Panc1 (cell line): ENCODE results near the gene DRD2. TPM values are rescaled to one million over a fixed set of nuclear protein-coding genes. Genes with fewer than 3 reads are reported as not detected.

Source experiments
- ATAC-seq: fragments of 200-7000 bp; cut with Tn5 transposase; 2 replicates; pipeline ENCODE4 v1.9.1; 2020; ENCODE audit warnings: mild to moderate bottlenecking, moderate library complexity
- BruUV-seq: library from RNA; stranded (reverse); fragments of 400-500 nt; replicated peaks from 2 replicates; lab custom pipeline; 2021; lab: Mats Ljungman, UMichigan
- CTCF ChIA-PET: fragments of 300-600 bp; sonication (Branson Sonifier 250); formaldehyde crosslinking; loops from one replicate; lab custom pipeline; 2022; ENCODE audit warnings: antibody characterized with exemption; lab: Charles Lee
- POLR2A ChIA-PET: fragments of 300-600 bp; sonication (Branson Sonifier 250); formaldehyde crosslinking; loops from one replicate; lab custom pipeline; 2022; ENCODE audit warnings: antibody characterized with exemption; lab: Charles Lee
- DNase-seq: peaks from one replicate; pipeline ENCODE4 v3.0.0-alpha.2; 2010; ENCODE audit warnings: low read depth, low spot score
- H3K27ac ChIP-seq: 2 replicates; pipeline ENCODE4 v1.5.1; 2011; ENCODE audit warnings: mild to moderate bottlenecking, low read length, inconsistent platforms
- H3K27me3 ChIP-seq: fragments of 200-500 bp; sonication (Bioruptor generic); 2 replicates; pipeline ENCODE4 v1.6.0; 2014; ENCODE audit warnings: low read length, inconsistent platforms; ENCODE audit not compliant: control insufficient read depth, insufficient read depth
- H3K36me3 ChIP-seq: fragments of 200-500 bp; sonication (Bioruptor generic); 2 replicates; pipeline ENCODE4 v1.5.1; 2014; ENCODE audit warnings: inconsistent platforms, mild to moderate bottlenecking, low read length, moderate library complexity; ENCODE audit not compliant: control insufficient read depth, insufficient read depth
- H3K4me1 ChIP-seq: 2 replicates; pipeline ENCODE4 v1.5.1; 2011; ENCODE audit warnings: inconsistent platforms, mild to moderate bottlenecking, low read length, moderate library complexity; ENCODE audit not compliant: control insufficient read depth, insufficient read depth
- H3K4me3 ChIP-seq, 2 experiments: 2 replicates each; pipeline ENCODE4 v1.5.1; 2011 to 2012; ENCODE audit warnings: low read depth in 2 of 2, low read length in 2 of 2, mild to moderate bottlenecking in 2 of 2, inconsistent platforms in 1 of 2, moderate library complexity in 1 of 2
- H3K9me3 ChIP-seq: fragments of 200-500 bp; sonication (Bioruptor generic); 2 replicates; pipeline ENCODE4 v1.5.1; 2014; ENCODE audit warnings: low read depth, mild to moderate bottlenecking, inconsistent platforms, low read length, moderate library complexity; ENCODE audit not compliant: control insufficient read depth, insufficient read depth
- CTCF ChIP-seq: fragments of 450-650 bp; IDR thresholded peaks from 2 replicates; pipeline ENCODE4 v1.5.1; 2017; ENCODE audit warnings: mild to moderate bottlenecking
- POLR2AphosphoS5 ChIP-seq: IDR thresholded peaks from 2 replicates; pipeline ENCODE4 v1.6.1; 2012; ENCODE audit warnings: mild to moderate bottlenecking, low read depth, low read length, moderate library complexity
- REST ChIP-seq, 2 experiments: IDR thresholded peaks; 2 replicates each; pipeline ENCODE4 v1.6.1; 2011 to 2012; ENCODE audit warnings: low read depth in 2 of 2, control low read depth in 1 of 2, low read length in 1 of 2, mild to moderate bottlenecking in 1 of 2, moderate library complexity in 1 of 2; ENCODE audit not compliant: insufficient read depth in 1 of 2
- SIN3A ChIP-seq: IDR thresholded peaks from 2 replicates; pipeline ENCODE4 v1.6.1; 2012; ENCODE audit warnings: low read depth, mild to moderate bottlenecking, low read length, moderate library complexity, borderline replicate concordance; ENCODE audit not compliant: insufficient read depth
- TCF7L2 ChIP-seq: IDR thresholded peaks from 2 replicates; pipeline ENCODE4 v1.6.1; 2011; ENCODE audit warnings: mild to moderate bottlenecking, low read depth, low read length, inconsistent platforms
- in situ Hi-C: cut with HindIII; loops from 2 replicates; pipeline ENCODE4 v1.10.0; 2016; ENCODE audit warnings: low sequenced_read_pairs, low pct_unique_long_range_greater_than_20kb
- intact Hi-C: fragments of 100-400 bp; cut with micrococcal nuclease; formaldehyde crosslinking; loops from one replicate; pipeline ENCODE4 v1.10.0; 2022; ENCODE audit not compliant: unreplicated experiment
- total RNA-seq: library from RNA; stranded (reverse); gene quantifications from one replicate; pipeline ENCODE4 v1.2.1, GENCODE V29; 2021; ENCODE audit not compliant: unreplicated experiment

DRD2 gene
- total RNA-seq, 1 experiment from 2014 or later, result 5.3 TPM

- ATAC-seq (no peak), DNase-seq (no peak)
- no TSS peak for BruUV-seq
- Histone ChIP-seq H3K27me3 (no peaks in the 10 kb centered on the region), H3K4me1 (no peaks in the 10 kb centered on the region), H3K27ac (no peak overlapping the region), H3K36me3 (no peaks in the 10 kb centered on the region), H3K4me3 (no peak overlapping the region), H3K9me3 (no peaks in the 10 kb centered on the region)
- ChIA-PET CTCF (no interaction called here), POLR2A (no interaction called here)
- no peak for TF ChIP-seq CTCF
- TF ChIP-seq POLR2AphosphoS5, result no peak
- TF ChIP-seq REST (IDR thresholded peaks at IDR 0.05; ENCODE audit: insufficient read depth in 1 of 2, low read depth in 2 of 2, low read length in 1 of 2), result no peak
- no peak for TF ChIP-seq SIN3A
- TF ChIP-seq TCF7L2, result no peak
- in situ Hi-C loops (no loop called here), intact Hi-C loops (no loop called here)
Measured at GRCh38 chr11:113415343-113415742, 59.9 kb downstream of the DRD2 start.

DNA sequence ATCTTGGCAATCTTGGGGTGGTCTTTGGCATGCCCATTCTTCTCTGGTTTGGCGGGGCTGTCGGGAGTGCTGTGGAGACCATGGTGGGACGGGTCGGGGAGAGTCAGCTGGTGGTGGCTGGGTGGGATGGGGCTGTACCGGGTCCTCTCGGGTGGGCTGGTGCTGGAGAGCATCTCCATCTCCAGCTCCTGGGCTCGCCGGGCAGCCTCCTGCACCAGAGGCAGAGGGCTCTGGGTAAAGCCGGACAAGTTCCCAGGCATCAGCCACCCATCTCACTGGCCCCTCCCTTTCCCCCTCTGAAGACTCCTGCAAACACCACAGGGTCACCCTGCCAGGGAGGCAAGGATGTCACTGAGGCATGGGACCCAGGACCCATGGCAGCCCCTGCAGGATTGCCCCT, 62.5 kb downstream of the DRD2 start:
- ChIA-PET CTCF (no interaction called here), POLR2A (no interaction called here)
- Histone ChIP-seq H3K4me3 (no peak overlapping the region), H3K27me3 (no peaks in the 10 kb centered on the region), H3K4me1 (no peaks in the 10 kb centered on the region), H3K9me3 (no peaks in the 10 kb centered on the region), H3K36me3 (no peaks in the 10 kb centered on the region), H3K27ac (no peak overlapping the region)
- in situ Hi-C loops (no loop called here), intact Hi-C loops (no loop called here)
- ATAC-seq (no peak), DNase-seq (no peak)
- TF ChIP-seq POLR2AphosphoS5 (no peak), CTCF (no peak), TCF7L2 (no peak), SIN3A (no peak), REST (IDR thresholded peaks at IDR 0.05; ENCODE audit: insufficient read depth in 1 of 2, low read depth in 2 of 2, low read length in 1 of 2) (no peak)
- no TSS peak for BruUV-seq
